Panc1 (cell line): ENCODE measurements around the gene KRI1. TPM values are rescaled to one million over a fixed set of nuclear protein-coding genes. Genes with fewer than 3 reads are reported as not detected.

Experiments
- ATAC-seq: fragments of 200-7000 bp; cut with Tn5 transposase; 2 replicates; pipeline ENCODE4 v1.9.1; 2020; ENCODE audit warnings: mild to moderate bottlenecking, moderate library complexity
- BruUV-seq: library from RNA; stranded (reverse); fragments of 400-500 nt; replicated peaks from 2 replicates; lab custom pipeline; 2021; lab: Mats Ljungman, UMichigan
- CTCF ChIA-PET: fragments of 300-600 bp; sonication (Branson Sonifier 250); formaldehyde crosslinking; loops from one replicate; lab custom pipeline; 2022; ENCODE audit warnings: antibody characterized with exemption; lab: Charles Lee
- POLR2A ChIA-PET: fragments of 300-600 bp; sonication (Branson Sonifier 250); formaldehyde crosslinking; loops from one replicate; lab custom pipeline; 2022; ENCODE audit warnings: antibody characterized with exemption; lab: Charles Lee
- DNase-seq: peaks from one replicate; pipeline ENCODE4 v3.0.0-alpha.2; 2010; ENCODE audit warnings: low read depth, low spot score
- H3K27ac ChIP-seq: 2 replicates; pipeline ENCODE4 v1.5.1; 2011; ENCODE audit warnings: mild to moderate bottlenecking, low read length, inconsistent platforms
- H3K27me3 ChIP-seq: fragments of 200-500 bp; sonication (Bioruptor generic); 2 replicates; pipeline ENCODE4 v1.6.0; 2014; ENCODE audit warnings: low read length, inconsistent platforms; ENCODE audit not compliant: control insufficient read depth, insufficient read depth
- H3K36me3 ChIP-seq: fragments of 200-500 bp; sonication (Bioruptor generic); 2 replicates; pipeline ENCODE4 v1.5.1; 2014; ENCODE audit warnings: inconsistent platforms, mild to moderate bottlenecking, low read length, moderate library complexity; ENCODE audit not compliant: control insufficient read depth, insufficient read depth
- H3K4me1 ChIP-seq: 2 replicates; pipeline ENCODE4 v1.5.1; 2011; ENCODE audit warnings: inconsistent platforms, mild to moderate bottlenecking, low read length, moderate library complexity; ENCODE audit not compliant: control insufficient read depth, insufficient read depth
- H3K4me3 ChIP-seq, 2 experiments: 2 replicates each; pipeline ENCODE4 v1.5.1; 2011 to 2012; ENCODE audit warnings: low read depth in 2 of 2, low read length in 2 of 2, mild to moderate bottlenecking in 2 of 2, inconsistent platforms in 1 of 2, moderate library complexity in 1 of 2
- H3K9me3 ChIP-seq: fragments of 200-500 bp; sonication (Bioruptor generic); 2 replicates; pipeline ENCODE4 v1.5.1; 2014; ENCODE audit warnings: low read depth, mild to moderate bottlenecking, inconsistent platforms, low read length, moderate library complexity; ENCODE audit not compliant: control insufficient read depth, insufficient read depth
- CTCF ChIP-seq: fragments of 450-650 bp; IDR thresholded peaks from 2 replicates; pipeline ENCODE4 v1.5.1; 2017; ENCODE audit warnings: mild to moderate bottlenecking
- POLR2AphosphoS5 ChIP-seq: IDR thresholded peaks from 2 replicates; pipeline ENCODE4 v1.6.1; 2012; ENCODE audit warnings: mild to moderate bottlenecking, low read depth, low read length, moderate library complexity
- SIN3A ChIP-seq: IDR thresholded peaks from 2 replicates; pipeline ENCODE4 v1.6.1; 2012; ENCODE audit warnings: low read depth, mild to moderate bottlenecking, low read length, moderate library complexity, borderline replicate concordance; ENCODE audit not compliant: insufficient read depth
- TCF7L2 ChIP-seq: IDR thresholded peaks from 2 replicates; pipeline ENCODE4 v1.6.1; 2011; ENCODE audit warnings: mild to moderate bottlenecking, low read depth, low read length, inconsistent platforms
- in situ Hi-C: cut with HindIII; loops from 2 replicates; pipeline ENCODE4 v1.10.0; 2016; ENCODE audit warnings: low sequenced_read_pairs, low pct_unique_long_range_greater_than_20kb
- intact Hi-C: fragments of 100-400 bp; cut with micrococcal nuclease; formaldehyde crosslinking; loops from one replicate; pipeline ENCODE4 v1.10.0; 2022; ENCODE audit not compliant: unreplicated experiment
- total RNA-seq: library from RNA; stranded (reverse); gene quantifications from one replicate; pipeline ENCODE4 v1.2.1, GENCODE V29; 2021; ENCODE audit not compliant: unreplicated experiment
- TF ChIP-seq, protein P1 (sequence below), 2 experiments: IDR thresholded peaks; 2 replicates each; pipeline ENCODE4 v1.6.1; 2011 to 2012; ENCODE audit warnings: low read depth in 2 of 2, control low read depth in 1 of 2, low read length in 1 of 2, mild to moderate bottlenecking in 1 of 2, moderate library complexity in 1 of 2; ENCODE audit not compliant: insufficient read depth in 1 of 2

Gene KRI1
- total RNA-seq, 1 experiment from 2014 or later: 34.5 TPM

GRCh38 chr19:10555610-10555973 lies 10.2 kb downstream of the KRI1 start:
- Histone ChIP-seq H3K27ac (no peak overlapping the region), H3K27me3 (no peaks in the 10 kb centered on the region), H3K36me3 (peaks cover 3% of the 10 kb centered on the region; the same call in 1 of the 2 replicates), H3K9me3 (no peaks in the 10 kb centered on the region), H3K4me1 (no peaks in the 10 kb centered on the region), H3K4me3 (no peak overlapping the region)
- in situ Hi-C loops: no loop called here
- intact Hi-C loops: no loop called here
- CTCF ChIA-PET: no interaction called here
- no TSS peak for BruUV-seq
- DNase-seq (no peak), ATAC-seq (no peak)
- TF ChIP-seq, protein P1, sequence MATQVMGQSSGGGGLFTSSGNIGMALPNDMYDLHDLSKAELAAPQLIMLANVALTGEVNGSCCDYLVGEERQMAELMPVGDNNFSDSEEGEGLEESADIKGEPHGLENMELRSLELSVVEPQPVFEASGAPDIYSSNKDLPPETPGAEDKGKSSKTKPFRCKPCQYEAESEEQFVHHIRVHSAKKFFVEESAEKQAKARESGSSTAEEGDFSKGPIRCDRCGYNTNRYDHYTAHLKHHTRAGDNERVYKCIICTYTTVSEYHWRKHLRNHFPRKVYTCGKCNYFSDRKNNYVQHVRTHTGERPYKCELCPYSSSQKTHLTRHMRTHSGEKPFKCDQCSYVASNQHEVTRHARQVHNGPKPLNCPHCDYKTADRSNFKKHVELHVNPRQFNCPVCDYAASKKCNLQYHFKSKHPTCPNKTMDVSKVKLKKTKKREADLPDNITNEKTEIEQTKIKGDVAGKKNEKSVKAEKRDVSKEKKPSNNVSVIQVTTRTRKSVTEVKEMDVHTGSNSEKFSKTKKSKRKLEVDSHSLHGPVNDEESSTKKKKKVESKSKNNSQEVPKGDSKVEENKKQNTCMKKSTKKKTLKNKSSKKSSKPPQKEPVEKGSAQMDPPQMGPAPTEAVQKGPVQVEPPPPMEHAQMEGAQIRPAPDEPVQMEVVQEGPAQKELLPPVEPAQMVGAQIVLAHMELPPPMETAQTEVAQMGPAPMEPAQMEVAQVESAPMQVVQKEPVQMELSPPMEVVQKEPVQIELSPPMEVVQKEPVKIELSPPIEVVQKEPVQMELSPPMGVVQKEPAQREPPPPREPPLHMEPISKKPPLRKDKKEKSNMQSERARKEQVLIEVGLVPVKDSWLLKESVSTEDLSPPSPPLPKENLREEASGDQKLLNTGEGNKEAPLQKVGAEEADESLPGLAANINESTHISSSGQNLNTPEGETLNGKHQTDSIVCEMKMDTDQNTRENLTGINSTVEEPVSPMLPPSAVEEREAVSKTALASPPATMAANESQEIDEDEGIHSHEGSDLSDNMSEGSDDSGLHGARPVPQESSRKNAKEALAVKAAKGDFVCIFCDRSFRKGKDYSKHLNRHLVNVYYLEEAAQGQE (IDR thresholded peaks at IDR 0.05; ENCODE audit: insufficient read depth in 1 of 2, low read depth in 2 of 2, low read length in 1 of 2): no peak
- TF ChIP-seq SIN3A (no peak), CTCF (no peak), POLR2AphosphoS5 (no peak), TCF7L2 (no peak)
- POLR2A ChIA-PET: no interaction called here

GRCh38 chr19:10554760-10555609 lies 10.8 kb downstream of the KRI1 start:
- ChIA-PET POLR2A (no interaction called here), CTCF (no interaction called here)
- no peaks in the 10 kb centered on the region for H3K9me3 ChIP-seq
- no peaks in the 10 kb centered on the region for H3K4me1 ChIP-seq
- in situ Hi-C loops (no loop called here), intact Hi-C loops (no loop called here)
- H3K4me3 ChIP-seq: no peak overlapping the region
- H3K36me3 ChIP-seq: peaks cover 3% of the 10 kb centered on the region; the same call in 1 of the 2 replicates
- no TSS peak for BruUV-seq
- H3K27ac ChIP-seq: no peak overlapping the region
- ATAC-seq (no peak), DNase-seq (no peak)
- no peaks in the 10 kb centered on the region for H3K27me3 ChIP-seq
- TF ChIP-seq CTCF: no peak
- TF ChIP-seq, protein P1 (IDR thresholded peaks at IDR 0.05; ENCODE audit: insufficient read depth in 1 of 2, low read depth in 2 of 2, low read length in 1 of 2): no peak
- no peak for TF ChIP-seq POLR2AphosphoS5
- TF ChIP-seq TCF7L2: no peak
- no peak for TF ChIP-seq SIN3A
